PC-9 (cell line): Measurements from ENCODE around the gene GFM2.

Experiments used
- CTCF ChIP-seq: fragments of 200-600 bp; sonication (generic); conservative IDR thresholded peaks from 2 replicates; pipeline ENCODE4 v1.6.1; 2017; ENCODE audit warnings: mixed run types, antibody characterized with exemption, mild to moderate bottlenecking, moderate library complexity
- EZH2 ChIP-seq: fragments of 200-600 bp; sonication (generic); IDR thresholded peaks from 2 replicates; pipeline ENCODE4 v1.8.0; 2017; ENCODE audit warnings: antibody characterized with exemption, low read depth

GRCh38 chr5:74787424-74787823, 20.5 kb upstream of the GFM2 start:
- TF ChIP-seq CTCF, result no peak
- no peak for TF ChIP-seq EZH2
